ENCODE measurements around the gene FBLN1. TPM values are rescaled to one million over a fixed set of nuclear protein-coding genes. Genes with fewer than 3 reads are reported as not detected.

Gene FBLN1
- polyA plus RNA-seq, 3 donors = 0.03 to 0.17 TPM; not detected in 1

- Histone ChIP-seq H3K4me1 (ENCODE audit: control insufficient read depth in 1 of 2, insufficient read depth in 2 of 2, low read length in 2 of 2) (peaks cover 0 to 3% of the 10 kb centered on the region in 2 donors), H3K4me3 (replicated peaks in 1 of 3; ENCODE audit: low read depth in 2 of 3, low read length in 3 of 3) (no peak overlapping the region), H3K9me3 (replicated peaks in 1 of 2; ENCODE audit: control insufficient read depth in 1 of 2, insufficient read depth in 1 of 2, low read length in 2 of 2) (peaks cover 0 to 8% of the 10 kb centered on the region in 2 donors), H3K9ac (ENCODE audit: insufficient read depth, low read length, poor library complexity, severe bottlenecking) (no peak overlapping the region), H3K79me2 (ENCODE audit: insufficient read depth, low read length) (no peaks in the 10 kb centered on the region), H2AFZ (ENCODE audit: insufficient read depth, low read depth, low read length, poor library complexity, severe bottlenecking) (no peak overlapping the region), H3K4me2 (replicated peaks; ENCODE audit: extremely low read depth, low read length, poor library complexity, severe bottlenecking) (no peak overlapping the region), H3K27ac (ENCODE audit: low read depth in 1 of 2, low read length in 2 of 2) (no peak overlapping the region), H3K27me3 (ENCODE audit: control insufficient read depth in 2 of 2, insufficient read depth in 2 of 2, low read length in 2 of 2) (no peaks in the 10 kb centered on the region), H4K20me1 (ENCODE audit: insufficient read depth, low read length) (no peaks in the 10 kb centered on the region), H3K36me3 (replicated peaks in 1 of 2; ENCODE audit: control insufficient read depth in 1 of 2, insufficient read depth in 2 of 2, low read length in 2 of 2) (no peaks in the 10 kb centered on the region)
- peaks cover 0 to 5% (median 1%) of the 10 kb centered on the region in 3 donors for H3K27me3 Mint-ChIP-seq (ENCODE audit: low read depth in 3 of 3)
- WGBS (ENCODE audit: insufficient coverage) = 63% methylated on average over 6 of the region's 8 CpGs
- H3K4me1 Mint-ChIP-seq = peaks cover 10% of the 10 kb centered on the region
- H3K4me3 Mint-ChIP-seq = no peak overlapping the region
- no peaks in the 10 kb centered on the region for H3K36me3 Mint-ChIP-seq
- no peak for TF ChIP-seq CTCF (IDR thresholded peaks at IDR 0.05)
- no peak for DNase-seq
- no peak overlapping the region for H3K27ac Mint-ChIP-seq
- intact Hi-C loops (cut with micrococcal nuclease) = no loop called here
- H3K9me3 Mint-ChIP-seq = peaks cover 7 to 20% (median 13%) of the 10 kb centered on the region in 7 donors
Measured at GRCh38 chr22:45594123-45594941, 91.6 kb downstream of the FBLN1 start.

GRCh38 chr22:45597460-45598192 is 94.9 kb downstream of the FBLN1 start:
- H3K27me3 Mint-ChIP-seq (ENCODE audit: low read depth in 3 of 3) = peaks cover 0 to 7% (median 1%) of the 10 kb centered on the region in 3 donors
- no peak overlapping the region for H3K4me3 ChIP-seq (replicated peaks in 1 of 3; ENCODE audit: low read depth in 2 of 3, low read length in 3 of 3)
- H3K27ac ChIP-seq (ENCODE audit: low read depth in 1 of 2, low read length in 2 of 2) = no peak overlapping the region
- no peaks in the 10 kb centered on the region for H3K36me3 ChIP-seq (replicated peaks in 1 of 2; ENCODE audit: control insufficient read depth in 1 of 2, insufficient read depth in 2 of 2, low read length in 2 of 2)
- no peak overlapping the region for H3K4me3 Mint-ChIP-seq
- H3K27ac Mint-ChIP-seq = no peak overlapping the region
- intact Hi-C loops (cut with micrococcal nuclease) = no loop called here
- H3K4me2 ChIP-seq (replicated peaks; ENCODE audit: extremely low read depth, low read length, poor library complexity, severe bottlenecking) = no peak overlapping the region
- no peaks in the 10 kb centered on the region for H3K79me2 ChIP-seq (ENCODE audit: insufficient read depth, low read length)
- H2AFZ ChIP-seq (ENCODE audit: insufficient read depth, low read depth, low read length, poor library complexity, severe bottlenecking) = peak overlapping the region; percentile 74
- WGBS (ENCODE audit: insufficient coverage) = 70% methylated on average over 18 of the region's 20 CpGs
- peaks cover 0 to 7% (median 3%) of the 10 kb centered on the region in 7 donors for H3K9me3 Mint-ChIP-seq
- no peaks in the 10 kb centered on the region for H3K36me3 Mint-ChIP-seq
- H3K27me3 ChIP-seq (ENCODE audit: control insufficient read depth in 2 of 2, insufficient read depth in 2 of 2, low read length in 2 of 2) = no peaks in the 10 kb centered on the region
- H3K9me3 ChIP-seq (replicated peaks in 1 of 2; ENCODE audit: control insufficient read depth in 1 of 2, insufficient read depth in 1 of 2, low read length in 2 of 2) = no peaks in the 10 kb centered on the region
- H3K4me1 Mint-ChIP-seq = peaks cover 13% of the 10 kb centered on the region
- no peak for TF ChIP-seq CTCF (IDR thresholded peaks at IDR 0.05)
- DNase-seq = no peak
- no peaks in the 10 kb centered on the region for H4K20me1 ChIP-seq (ENCODE audit: insufficient read depth, low read length)
- H3K4me1 ChIP-seq (ENCODE audit: control insufficient read depth in 1 of 2, insufficient read depth in 2 of 2, low read length in 2 of 2) = peaks cover 0 to under 1% of the 10 kb centered on the region in 2 donors
- no peak overlapping the region for H3K9ac ChIP-seq (ENCODE audit: insufficient read depth, low read length, poor library complexity, severe bottlenecking)

All from CD14-positive monocyte (primary cell).